OCI-LY3 (cell line): Measurements from ENCODE around the gene AFAP1.

Source experiments
- H2AFZ ChIP-seq: fragments of 200-600, 300-600 bp; shearing (Covaris generic); 2 replicates; pipeline ENCODE4 v1.6.0; 2014; ENCODE audit warnings: antibody characterized with exemption, low read depth, low read length
- H3K27ac ChIP-seq: fragments of 200-600, 300-600 bp; sonication (generic); 2 replicates; pipeline ENCODE4 v1.5.1; 2014; ENCODE audit warnings: mild to moderate bottlenecking, low read length, moderate library complexity, mixed read lengths
- H3K27me3 ChIP-seq: fragments of 200-600, 300-600 bp; sonication (generic); 2 replicates; pipeline ENCODE4 v1.6.1; 2014; ENCODE audit warnings: low read depth, low read length, mixed read lengths
- H3K36me3 ChIP-seq: fragments of 200-600, 300-600 bp; sonication (generic); replicated peaks from 2 replicates; pipeline ENCODE3; 2014; ENCODE audit warnings: low read depth, low read length, mixed read lengths
- H3K4me1 ChIP-seq: fragments of 300-600, 200-600 bp; sonication (generic); 2 replicates; pipeline ENCODE4 v1.6.1; 2014; ENCODE audit warnings: low read length, mixed read lengths
- H3K4me2 ChIP-seq: fragments of 200-600, 300-600 bp; sonication (generic); 2 replicates; pipeline ENCODE4 v1.6.1; 2014; ENCODE audit warnings: low read length, mixed read lengths
- H3K4me3 ChIP-seq: fragments of 300-600, 200-600 bp; sonication (generic); 2 replicates; pipeline ENCODE4 v1.5.1; 2014; ENCODE audit warnings: antibody characterized with exemption, mild to moderate bottlenecking, low read length, moderate library complexity
- H3K79me2 ChIP-seq: fragments of 300-600, 200-600 bp; shearing (Covaris generic); 2 replicates; pipeline ENCODE4 v1.6.1; 2014; ENCODE audit warnings: mild to moderate bottlenecking, low read length, mixed read lengths
- H3K9ac ChIP-seq: fragments of 300-600, 200-600 bp; shearing (Covaris generic); 2 replicates; pipeline ENCODE4 v1.6.0; 2014; ENCODE audit warnings: mild to moderate bottlenecking, low read length, moderate library complexity
- H3K9me3 ChIP-seq: fragments of 200-600, 300-600 bp; shearing (Covaris generic); 2 replicates; pipeline ENCODE4 v1.6.1; 2014; ENCODE audit warnings: low read length, mixed read lengths; ENCODE audit not compliant: insufficient read depth
- H4K20me1 ChIP-seq: fragments of 200-600, 300-600 bp; sonication (generic); 2 replicates; pipeline ENCODE4 v1.6.1; 2016; ENCODE audit warnings: low read length, mixed read lengths; ENCODE audit not compliant: insufficient read depth
- EZH2phosphoT487 ChIP-seq: fragments of 200-600 bp; shearing (Covaris generic); IDR thresholded peaks from 2 replicates; pipeline ENCODE4 v1.6.1; 2018; ENCODE audit warnings: antibody characterized with exemption, mixed run types, low read depth
- TF ChIP-seq, protein P1 (sequence below): fragments of 200-600, 300-600 bp; sonication (generic); IDR thresholded peaks from 2 replicates; pipeline ENCODE4 v1.5.1; 2014; ENCODE audit warnings: antibody characterized with exemption, low read length, low read depth

The AFAP1 gene

DNA sequence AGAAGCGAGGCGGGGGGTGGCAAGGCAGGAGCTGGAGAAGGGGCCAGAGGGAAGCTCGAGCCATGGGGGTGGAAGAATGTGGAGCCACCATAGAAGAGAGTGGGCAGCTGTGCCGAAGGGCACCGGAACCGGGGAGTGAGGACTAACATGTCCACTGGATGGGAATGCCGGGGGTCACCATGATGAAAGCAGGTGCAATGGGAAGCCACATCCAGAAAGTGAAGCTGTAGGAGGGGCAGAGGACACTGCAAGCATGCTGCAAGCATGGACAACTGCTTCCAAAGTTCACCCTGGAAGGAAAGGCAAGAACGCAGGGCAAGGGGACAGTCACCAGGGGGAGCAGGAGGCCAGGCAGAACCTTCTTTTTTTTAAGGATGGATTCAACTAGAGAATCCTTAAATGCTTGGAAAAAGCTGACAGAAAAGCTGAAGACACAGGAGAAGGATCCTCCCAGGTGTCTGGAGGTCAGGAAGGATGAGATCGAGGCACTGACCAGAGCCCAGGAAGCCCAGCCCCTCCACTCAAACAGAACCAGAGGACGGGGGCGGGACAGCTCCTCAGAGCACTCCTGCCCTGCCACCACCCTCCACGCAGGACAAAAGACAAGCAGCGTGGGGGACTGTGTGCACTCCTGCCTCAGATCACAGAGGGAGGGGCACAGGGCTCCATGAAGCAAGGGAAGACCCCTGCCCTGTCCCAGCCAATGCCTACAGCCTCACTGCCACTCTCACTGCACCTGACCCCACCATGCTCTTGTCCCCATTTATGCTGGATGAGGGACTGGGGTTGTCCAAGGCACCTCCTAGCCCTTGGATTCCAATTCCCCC, 169.2 kb downstream of the AFAP1 start:
- H3K4me1 ChIP-seq: peaks cover 10% of the 10 kb centered on the region
- no peaks in the 10 kb centered on the region for H4K20me1 ChIP-seq
- no peaks in the 10 kb centered on the region for H3K79me2 ChIP-seq
- H3K27ac ChIP-seq: no peak overlapping the region
- H3K4me3 ChIP-seq: no peak overlapping the region
- H3K9ac ChIP-seq: no peak overlapping the region
- H3K27me3 ChIP-seq: peaks cover 13% of the 10 kb centered on the region; the same call in 1 of the 2 replicates
- no peaks in the 10 kb centered on the region for H3K9me3 ChIP-seq
- no peak overlapping the region for H2AFZ ChIP-seq
- H3K4me2 ChIP-seq: no peak overlapping the region
- H3K36me3 ChIP-seq: no peaks in the 10 kb centered on the region
- TF ChIP-seq, protein P1, sequence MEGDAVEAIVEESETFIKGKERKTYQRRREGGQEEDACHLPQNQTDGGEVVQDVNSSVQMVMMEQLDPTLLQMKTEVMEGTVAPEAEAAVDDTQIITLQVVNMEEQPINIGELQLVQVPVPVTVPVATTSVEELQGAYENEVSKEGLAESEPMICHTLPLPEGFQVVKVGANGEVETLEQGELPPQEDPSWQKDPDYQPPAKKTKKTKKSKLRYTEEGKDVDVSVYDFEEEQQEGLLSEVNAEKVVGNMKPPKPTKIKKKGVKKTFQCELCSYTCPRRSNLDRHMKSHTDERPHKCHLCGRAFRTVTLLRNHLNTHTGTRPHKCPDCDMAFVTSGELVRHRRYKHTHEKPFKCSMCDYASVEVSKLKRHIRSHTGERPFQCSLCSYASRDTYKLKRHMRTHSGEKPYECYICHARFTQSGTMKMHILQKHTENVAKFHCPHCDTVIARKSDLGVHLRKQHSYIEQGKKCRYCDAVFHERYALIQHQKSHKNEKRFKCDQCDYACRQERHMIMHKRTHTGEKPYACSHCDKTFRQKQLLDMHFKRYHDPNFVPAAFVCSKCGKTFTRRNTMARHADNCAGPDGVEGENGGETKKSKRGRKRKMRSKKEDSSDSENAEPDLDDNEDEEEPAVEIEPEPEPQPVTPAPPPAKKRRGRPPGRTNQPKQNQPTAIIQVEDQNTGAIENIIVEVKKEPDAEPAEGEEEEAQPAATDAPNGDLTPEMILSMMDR: peak; percentile 46
- TF ChIP-seq EZH2phosphoT487: no peak

DNA sequence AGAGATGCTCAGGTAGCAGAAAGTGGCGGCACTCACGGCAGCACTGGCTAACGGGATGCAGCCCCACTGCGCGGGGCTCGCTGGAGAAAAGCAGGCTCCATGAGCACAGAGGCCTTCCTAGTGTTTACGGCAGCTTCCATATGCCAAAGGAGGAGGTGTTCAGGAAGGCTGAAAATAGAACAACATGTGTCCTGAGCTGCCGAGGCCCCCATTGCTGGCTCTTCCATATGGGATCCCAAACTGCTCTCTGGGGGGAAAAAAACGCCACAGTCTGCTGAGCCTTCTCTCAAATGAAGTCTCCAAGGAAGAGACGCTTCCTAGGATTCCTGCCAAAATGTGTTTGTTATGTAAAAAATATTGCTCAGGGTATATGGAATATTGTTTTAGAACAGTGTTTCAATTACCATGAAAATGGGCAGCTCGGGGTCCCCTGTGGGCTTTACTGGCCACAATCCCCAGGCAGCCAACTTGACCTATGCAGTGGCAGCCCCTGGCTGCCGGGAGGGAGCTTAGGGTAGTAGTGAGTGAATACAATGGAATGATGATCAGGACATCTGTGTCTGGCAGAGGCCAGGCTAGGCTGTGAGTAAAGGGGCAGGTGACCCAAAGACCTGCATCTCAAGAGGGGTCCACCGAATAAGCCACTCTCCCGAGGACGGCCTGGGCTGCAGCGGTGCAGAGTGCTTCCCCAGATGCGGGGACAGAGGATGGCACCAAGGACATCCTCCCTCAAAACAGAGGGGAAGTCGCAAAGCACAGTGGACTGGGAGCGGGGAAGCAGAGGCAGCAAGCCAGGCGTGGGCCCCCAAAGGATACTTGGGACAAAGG, 170.1 kb downstream of the AFAP1 start:
- H3K4me3 ChIP-seq: no peak overlapping the region
- H3K36me3 ChIP-seq: no peaks in the 10 kb centered on the region
- H3K27ac ChIP-seq: no peak overlapping the region
- H3K9me3 ChIP-seq: no peaks in the 10 kb centered on the region
- H3K79me2 ChIP-seq: no peaks in the 10 kb centered on the region
- no peak overlapping the region for H2AFZ ChIP-seq
- TF ChIP-seq EZH2phosphoT487: no peak
- TF ChIP-seq, protein P1: no peak
- H3K4me1 ChIP-seq: peaks cover 10% of the 10 kb centered on the region
- no peaks in the 10 kb centered on the region for H4K20me1 ChIP-seq
- H3K9ac ChIP-seq: no peak overlapping the region
- H3K27me3 ChIP-seq: peaks cover 9% of the 10 kb centered on the region; the same call in 1 of the 2 replicates
- no peak overlapping the region for H3K4me2 ChIP-seq

DNA sequence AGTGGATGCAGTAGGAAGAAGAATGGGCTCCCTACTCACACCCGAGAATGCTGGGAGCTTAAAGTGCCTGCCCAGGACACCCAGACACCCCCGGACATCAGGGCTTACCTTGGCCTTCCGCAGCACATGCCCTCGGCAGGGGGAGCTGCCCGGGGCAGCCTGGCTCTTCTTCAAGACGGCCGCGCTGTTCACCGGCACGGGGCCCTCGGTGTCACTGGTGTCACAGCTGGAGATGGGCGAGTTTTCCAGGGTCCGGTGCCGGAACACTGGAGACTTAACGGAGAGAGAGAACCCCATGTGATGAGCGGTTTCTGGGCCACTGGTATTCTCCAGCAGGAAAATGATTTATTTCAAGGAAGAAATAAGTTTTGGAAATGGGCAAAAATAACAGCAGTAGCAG, 170.9 kb downstream of the AFAP1 start:
- H3K79me2 ChIP-seq: no peaks in the 10 kb centered on the region
- H3K36me3 ChIP-seq: no peaks in the 10 kb centered on the region
- no peaks in the 10 kb centered on the region for H3K9me3 ChIP-seq
- TF ChIP-seq, protein P1: no peak
- no peak for TF ChIP-seq EZH2phosphoT487
- no peak overlapping the region for H3K27ac ChIP-seq
- H3K9ac ChIP-seq: no peak overlapping the region
- no peak overlapping the region for H3K4me3 ChIP-seq
- peaks cover 10% of the 10 kb centered on the region for H3K4me1 ChIP-seq
- peaks cover 9% of the 10 kb centered on the region; the same call in 1 of the 2 replicates for H3K27me3 ChIP-seq
- H3K4me2 ChIP-seq: no peak overlapping the region
- H2AFZ ChIP-seq: no peak overlapping the region
- H4K20me1 ChIP-seq: no peaks in the 10 kb centered on the region

DNA sequence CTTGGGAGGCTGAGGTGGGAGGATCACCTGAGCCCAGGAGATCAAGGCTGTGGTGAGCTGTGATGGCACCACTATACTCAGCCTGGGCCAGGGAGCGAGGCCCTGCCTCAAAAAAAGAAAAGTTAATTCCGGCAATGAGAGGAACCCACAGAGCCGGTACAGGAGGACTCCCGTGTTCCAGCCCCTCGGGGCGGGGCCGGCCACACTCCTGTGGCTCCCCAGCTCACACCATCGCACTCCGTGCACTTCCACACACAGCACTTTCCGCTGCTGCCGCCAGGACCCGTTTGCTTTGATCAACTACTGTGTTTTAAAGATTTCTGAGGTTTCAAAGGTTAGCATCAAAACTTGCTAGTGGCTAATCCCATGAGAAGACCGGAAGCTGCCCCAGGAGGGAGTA, 171.7 kb downstream of the AFAP1 start:
- TF ChIP-seq, protein P1: no peak
- TF ChIP-seq EZH2phosphoT487: no peak

More for the DNA sequence above, 171.7 kb downstream of the AFAP1 start:
- no peak overlapping the region for H3K27ac ChIP-seq
- H3K36me3 ChIP-seq: no peaks in the 10 kb centered on the region
- no peak overlapping the region for H3K4me3 ChIP-seq
- no peaks in the 10 kb centered on the region for H4K20me1 ChIP-seq
- no peaks in the 10 kb centered on the region for H3K79me2 ChIP-seq
- no peaks in the 10 kb centered on the region for H3K9me3 ChIP-seq
- H3K27me3 ChIP-seq: peaks cover 9% of the 10 kb centered on the region; the same call in 1 of the 2 replicates
- H3K9ac ChIP-seq: no peak overlapping the region
- no peak overlapping the region for H2AFZ ChIP-seq
- H3K4me1 ChIP-seq: peaks cover 10% of the 10 kb centered on the region
- no peak overlapping the region for H3K4me2 ChIP-seq
